Middle frontal gyrus (tissue), 1 donor: ENCODE measurements around the gene NAA35.

Experiments
- DNase-seq: peaks from one replicate; pipeline ENCODE4 v3.0.0-alpha.2; 2015; ENCODE audit warnings: low spot score; ENCODE audit errors: extremely low spot score

Gene NAA35

DNA sequence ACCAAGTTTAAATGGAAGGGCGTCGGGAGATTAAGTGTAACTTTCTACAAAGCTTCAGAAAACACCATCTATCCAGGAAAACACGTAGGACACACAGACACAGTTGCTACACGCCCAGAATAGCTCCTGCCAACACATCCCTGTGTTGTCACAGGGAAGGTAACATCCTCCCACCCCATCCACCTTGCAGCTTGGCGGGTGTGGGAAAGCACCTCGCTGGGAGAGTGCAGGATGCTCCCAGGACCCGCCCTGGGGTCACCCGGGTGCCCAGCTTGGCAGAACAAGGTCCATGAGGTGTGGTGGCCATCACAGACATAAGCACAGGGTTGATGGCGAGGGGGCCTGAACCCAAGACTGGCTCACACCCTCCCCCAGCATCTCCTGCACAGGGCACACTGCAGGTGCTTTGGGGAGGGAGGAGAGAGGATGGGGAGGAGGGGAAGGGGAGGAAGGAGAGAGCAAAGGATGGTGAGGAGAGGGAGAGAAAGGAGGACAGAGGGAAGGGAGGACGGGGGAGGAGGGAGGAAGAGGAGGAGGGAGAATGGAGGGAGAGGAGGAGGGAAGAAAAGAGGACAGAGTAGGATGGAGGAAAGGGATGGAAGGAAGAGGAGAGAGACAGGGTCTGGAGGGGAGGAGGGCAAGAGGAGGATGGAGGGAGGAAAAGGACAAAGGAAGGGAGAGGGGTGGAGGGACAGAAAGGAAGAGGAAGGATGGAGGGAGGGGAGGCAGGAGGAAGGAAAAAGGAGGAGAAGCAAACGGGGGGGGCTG, 121.2 kb downstream of the NAA35 start:
- DNase-seq = no peak

DNA sequence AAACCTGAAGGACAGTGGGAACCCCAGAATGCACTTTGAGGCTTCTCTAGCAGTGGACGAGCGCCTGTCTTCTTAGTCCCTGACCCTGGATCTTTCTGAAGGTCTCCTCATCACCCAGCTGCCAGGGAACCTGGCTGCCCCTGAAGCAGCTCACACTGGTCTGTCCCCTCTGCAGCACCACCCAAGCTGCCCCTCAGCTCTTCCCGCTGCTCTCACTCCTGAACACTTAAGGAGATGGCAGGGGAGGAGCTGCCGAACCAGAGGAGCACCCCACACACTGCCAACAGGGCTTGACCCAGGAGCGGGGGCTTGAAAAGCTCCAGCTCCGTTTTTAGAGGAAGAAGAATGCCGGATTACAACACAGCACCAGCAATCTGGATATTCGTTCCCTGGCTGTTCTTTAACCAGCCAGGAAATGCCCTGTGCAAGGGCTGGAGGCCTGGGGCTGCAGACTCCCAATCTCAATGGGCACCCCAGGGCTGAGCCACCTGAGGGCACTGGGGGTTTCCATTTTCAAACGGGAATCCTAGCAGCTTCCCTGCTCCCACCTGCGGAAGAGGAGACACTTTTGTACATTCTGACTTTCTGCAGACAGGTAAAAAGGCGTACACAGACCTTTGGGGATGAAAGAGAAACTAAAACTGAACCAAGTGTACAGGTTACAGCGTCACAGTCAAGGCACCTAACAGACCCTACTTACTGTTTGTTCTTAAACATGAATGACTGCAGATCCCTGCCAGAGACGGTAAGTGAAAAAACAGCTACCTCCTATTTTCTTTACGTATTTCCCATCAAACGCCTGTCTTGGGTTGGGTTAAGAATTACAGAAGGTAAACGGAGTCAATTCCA, 122.1 kb downstream of the NAA35 start:
- no peak for DNase-seq

DNA sequence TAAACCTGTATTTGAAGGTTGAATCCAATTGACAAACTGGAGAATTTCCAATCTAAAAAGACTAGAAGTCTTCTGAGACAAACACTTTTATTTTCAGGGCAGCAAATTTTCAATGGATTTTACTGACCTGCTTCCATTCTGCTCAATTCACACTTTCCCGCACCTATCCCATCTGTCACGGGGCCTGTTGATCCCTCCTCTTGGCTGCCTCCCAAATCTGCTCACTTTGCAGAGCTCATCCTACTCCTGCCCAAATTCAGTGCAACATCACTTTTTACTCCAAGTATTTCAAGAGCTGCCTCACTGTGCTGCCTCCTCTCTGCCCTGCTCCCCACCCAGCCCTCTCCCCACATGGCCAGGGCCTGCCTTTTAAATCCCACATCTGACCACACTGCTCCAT, 123.3 kb downstream of the NAA35 start:
- DNase-seq = no peak

DNA sequence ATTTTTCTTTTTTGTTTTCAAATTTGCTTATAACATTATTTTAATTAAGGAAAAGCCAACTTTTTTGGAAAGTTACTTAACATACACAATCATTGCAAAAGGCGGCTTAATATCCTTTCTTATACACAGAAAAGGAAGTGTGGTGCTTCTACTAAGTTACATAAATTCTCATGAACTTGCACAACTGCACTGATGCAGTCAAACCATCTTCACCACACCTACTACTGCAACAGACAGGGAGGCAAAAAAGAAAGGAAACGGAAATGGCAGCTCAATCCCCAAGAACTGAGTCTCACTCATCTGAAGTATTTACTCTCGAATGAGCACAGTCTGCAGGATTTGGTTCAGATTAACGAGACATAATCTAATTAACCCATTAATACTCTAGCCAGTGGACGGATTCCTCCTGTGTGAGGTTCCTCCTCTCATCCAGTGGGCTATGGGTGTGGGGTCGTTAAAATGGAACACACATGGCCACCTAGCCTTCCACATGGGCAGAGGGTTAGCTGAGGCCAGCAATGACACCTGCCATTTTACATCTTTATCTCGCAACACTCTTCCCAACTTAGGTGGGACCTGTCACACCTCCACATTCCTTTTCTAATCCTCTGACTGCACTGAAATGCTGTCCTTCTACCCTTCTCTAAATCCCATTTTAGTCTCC, 128.4 kb downstream of the NAA35 start:
- no peak for DNase-seq
